ENCODE data around the gene PPP3R1.

GRCh38 chr2:68188831-68189230 lies 63.5 kb downstream of the PPP3R1 start:
- TF ChIP-seq EP300 (IDR thresholded peaks at IDR 0.05), result no peak
- TF ChIP-seq, protein P1, sequence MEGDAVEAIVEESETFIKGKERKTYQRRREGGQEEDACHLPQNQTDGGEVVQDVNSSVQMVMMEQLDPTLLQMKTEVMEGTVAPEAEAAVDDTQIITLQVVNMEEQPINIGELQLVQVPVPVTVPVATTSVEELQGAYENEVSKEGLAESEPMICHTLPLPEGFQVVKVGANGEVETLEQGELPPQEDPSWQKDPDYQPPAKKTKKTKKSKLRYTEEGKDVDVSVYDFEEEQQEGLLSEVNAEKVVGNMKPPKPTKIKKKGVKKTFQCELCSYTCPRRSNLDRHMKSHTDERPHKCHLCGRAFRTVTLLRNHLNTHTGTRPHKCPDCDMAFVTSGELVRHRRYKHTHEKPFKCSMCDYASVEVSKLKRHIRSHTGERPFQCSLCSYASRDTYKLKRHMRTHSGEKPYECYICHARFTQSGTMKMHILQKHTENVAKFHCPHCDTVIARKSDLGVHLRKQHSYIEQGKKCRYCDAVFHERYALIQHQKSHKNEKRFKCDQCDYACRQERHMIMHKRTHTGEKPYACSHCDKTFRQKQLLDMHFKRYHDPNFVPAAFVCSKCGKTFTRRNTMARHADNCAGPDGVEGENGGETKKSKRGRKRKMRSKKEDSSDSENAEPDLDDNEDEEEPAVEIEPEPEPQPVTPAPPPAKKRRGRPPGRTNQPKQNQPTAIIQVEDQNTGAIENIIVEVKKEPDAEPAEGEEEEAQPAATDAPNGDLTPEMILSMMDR (IDR thresholded peaks at IDR 0.05), result no peak
